Left ventricle myocardium superior (tissue), 1 donor: ENCODE results near the gene STIM2. TPM values are rescaled to one million over a fixed set of nuclear protein-coding genes. Genes with fewer than 3 reads are reported as not detected.

Experiments used
- ATAC-seq: fragments of 200-7000 bp; cut with Tn5 transposase; one replicate; pipeline ENCODE4 v1.9.1; 2020; ENCODE audit warnings: mild to moderate bottlenecking, moderate library complexity
- DNase-seq: peaks from one replicate; pipeline ENCODE4 v3.0.0-alpha.2; 2020
- intact Hi-C: fragments of 100-400 bp; cut with micrococcal nuclease; formaldehyde crosslinking; loops from one replicate; pipeline ENCODE4 v1.11.0; 2022
- total RNA-seq: library from RNA; stranded (reverse); fragmentation: NEBNext Ultra II Directional; extraction: Animal tissue kit (Norgen Biotek cat#: 25700); gene quantifications from one replicate; pipeline ENCODE4 v1.2.1, GENCODE V29; 2021
- donor health status: DM: no; HTN: yes; CAD: no; lungs with severe emphysema.

STIM2 gene
- total RNA-seq, 1 donor from 2014 or later, result 12.5 TPM

DNA sequence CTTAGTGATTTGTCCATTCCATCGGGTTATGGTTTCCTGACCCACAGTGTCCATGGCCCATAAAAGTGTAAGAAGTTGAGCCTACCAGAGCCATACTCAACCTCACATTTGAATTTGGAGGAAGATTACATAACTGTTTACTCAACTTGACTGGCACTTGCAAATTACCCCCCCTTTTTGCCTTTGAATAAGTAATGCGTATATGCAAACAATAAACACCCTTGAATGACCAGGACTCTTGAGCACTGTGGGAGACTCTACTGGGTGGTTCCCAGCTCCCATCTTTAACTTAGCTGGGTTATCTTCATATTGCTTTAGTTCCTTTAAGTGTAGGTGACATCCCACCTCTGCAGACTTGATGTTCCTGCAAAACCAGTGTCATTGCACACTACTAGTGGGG is 30.6 kb upstream of the STIM2 start:
- intact Hi-C loops, result no loop called here
- no peak for ATAC-seq
- DNase-seq, result no peak

DNA sequence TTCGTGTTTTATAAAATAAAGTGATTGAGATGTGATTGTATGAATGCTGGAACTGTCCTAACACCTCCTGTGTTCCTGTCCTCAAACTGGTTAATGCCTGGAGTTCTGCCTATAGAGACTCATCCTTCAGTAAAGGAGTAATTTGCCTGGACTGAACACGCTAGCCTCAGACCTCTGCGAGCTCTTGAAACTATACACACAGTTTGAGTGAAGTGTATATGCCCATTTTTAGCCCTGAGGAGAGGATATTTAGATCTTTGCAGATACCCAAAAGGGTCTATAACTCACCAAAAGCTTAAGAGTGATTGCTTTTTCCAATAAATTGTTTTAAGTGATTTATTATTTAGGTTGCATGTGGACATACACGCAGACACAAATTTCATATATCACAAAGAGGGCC is 29.9 kb upstream of the STIM2 start:
- intact Hi-C loops, result no loop called here
- DNase-seq (no peak), ATAC-seq (no peak)

DNA sequence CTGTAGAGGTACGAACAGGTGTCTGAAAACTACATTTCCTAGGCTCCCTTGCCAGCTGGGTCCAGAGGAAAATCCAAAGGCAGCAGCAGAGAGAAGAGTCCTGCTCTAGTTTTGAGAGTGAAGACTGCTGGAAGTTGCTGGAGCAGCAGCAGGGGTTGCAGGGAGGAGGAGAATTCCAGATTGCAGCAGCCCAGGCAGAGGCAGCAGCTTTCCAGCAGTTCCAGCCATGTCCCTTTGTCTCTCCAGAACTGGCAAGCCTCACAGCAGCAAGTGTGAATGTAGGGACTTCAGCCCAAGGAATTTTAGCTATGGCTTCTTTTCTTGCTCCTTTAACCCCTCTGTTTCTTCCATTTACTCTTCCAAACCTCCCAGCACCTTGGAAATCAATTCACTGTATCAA is 24.1 kb upstream of the STIM2 start:
- ATAC-seq, result no peak
- no peak for DNase-seq
- intact Hi-C loops, result no loop called here

DNA sequence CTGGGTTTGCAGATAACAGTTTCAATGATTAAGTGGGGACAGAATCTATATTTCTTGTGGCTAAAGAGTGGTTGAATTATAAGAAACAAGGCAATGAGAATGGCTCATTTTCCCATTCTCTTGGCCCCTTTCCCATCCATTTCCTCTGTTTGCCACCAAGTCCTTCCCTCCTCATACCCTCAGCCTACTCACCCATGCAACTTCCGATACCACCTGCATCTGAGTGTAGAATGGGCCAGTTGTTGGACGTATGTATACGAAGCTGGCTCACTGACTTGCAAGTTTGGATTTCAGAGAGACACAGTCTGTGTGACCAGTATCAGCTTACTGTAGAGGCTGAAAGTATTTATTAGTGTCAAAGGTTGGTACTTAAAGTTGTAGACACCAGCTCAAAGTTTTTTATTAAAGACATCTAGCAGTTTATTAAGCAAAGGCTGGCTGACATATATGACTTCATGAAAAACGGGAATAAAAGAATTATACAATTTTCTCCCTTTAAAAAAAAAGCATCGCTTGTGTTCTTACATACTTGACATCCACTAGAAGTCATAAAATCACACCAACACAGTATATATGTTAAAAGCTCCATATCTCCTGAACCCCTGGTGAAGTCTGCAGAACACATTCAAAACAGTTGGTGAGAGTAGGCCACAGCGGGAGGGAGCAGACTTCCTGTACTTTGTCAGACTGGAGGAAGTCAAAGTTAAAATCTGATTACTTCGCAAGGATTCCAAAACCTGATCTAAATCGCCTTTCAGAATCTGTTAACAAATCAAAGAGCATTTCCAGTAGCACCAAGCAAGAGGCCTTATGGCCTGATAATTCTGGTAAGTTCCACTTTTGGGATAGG is 22.4 kb upstream of the STIM2 start:
- no peak for DNase-seq
- intact Hi-C loops, result no loop called here
- ATAC-seq, result no peak

DNA sequence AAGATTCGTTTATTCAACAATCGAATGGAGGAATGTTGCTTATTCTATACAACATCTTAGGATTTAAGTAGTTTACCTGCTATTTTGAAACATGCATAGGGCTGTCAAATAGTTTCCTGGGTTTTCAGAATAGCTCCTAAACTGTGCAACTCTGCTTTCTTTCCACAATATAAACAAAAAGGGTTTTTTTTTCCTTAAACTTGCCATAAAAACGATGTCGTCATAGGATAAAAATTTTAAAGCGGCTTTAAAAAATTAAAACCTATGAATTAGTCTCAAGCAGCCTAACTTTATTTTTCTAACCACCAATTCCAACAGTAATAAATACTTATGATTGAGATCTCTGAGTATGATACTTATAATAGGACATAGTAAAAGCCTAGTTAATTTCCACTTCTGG is 21.6 kb upstream of the STIM2 start:
- DNase-seq, result no peak
- intact Hi-C loops, result no loop called here
- ATAC-seq, result no peak

DNA sequence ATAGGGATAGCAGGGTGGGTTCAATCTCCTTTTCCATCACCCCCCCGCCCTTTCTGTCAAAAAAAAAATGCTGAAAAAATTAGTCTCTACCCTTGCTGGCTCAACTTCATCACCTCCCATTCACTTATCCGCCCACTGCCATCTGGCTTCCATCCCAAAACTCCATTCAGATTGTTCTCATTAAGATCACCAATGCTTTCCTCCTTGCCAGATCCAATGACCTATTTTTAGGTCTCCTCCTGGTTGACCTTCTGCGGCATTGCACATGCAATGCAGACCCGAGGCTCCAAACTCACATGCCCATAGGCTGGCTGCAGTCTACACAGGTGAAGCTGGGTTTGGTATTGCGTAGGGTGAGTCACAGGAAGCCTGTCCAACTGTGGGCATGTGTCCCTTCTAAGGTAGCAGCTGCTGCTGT is 21.1 kb upstream of the STIM2 start:
- peak; percentile 66 for ATAC-seq
- intact Hi-C loops, result no loop called here
- DNase-seq, result no peak

DNA sequence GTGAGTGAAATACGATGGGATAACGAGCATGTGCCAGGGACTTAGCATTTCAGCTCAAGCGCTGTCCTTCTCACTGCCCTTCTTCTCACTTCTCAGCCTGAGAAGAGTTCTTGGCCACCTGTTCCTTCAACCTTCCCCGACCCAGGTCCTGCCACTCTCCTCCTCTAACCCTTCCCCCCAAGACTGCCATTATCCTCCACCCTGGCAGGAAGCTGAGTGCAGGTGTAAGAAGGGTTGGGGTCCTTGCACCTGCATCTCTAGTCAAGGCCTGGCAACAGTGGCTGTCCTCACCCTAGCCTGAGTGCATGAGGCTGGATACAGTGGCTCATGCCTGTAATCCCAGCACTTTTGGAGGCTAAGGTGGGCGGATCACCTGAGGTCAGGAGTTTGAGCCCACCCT is 19.9 kb upstream of the STIM2 start:
- ATAC-seq (no peak), DNase-seq (no peak)
- intact Hi-C loops, result no loop called here

DNA sequence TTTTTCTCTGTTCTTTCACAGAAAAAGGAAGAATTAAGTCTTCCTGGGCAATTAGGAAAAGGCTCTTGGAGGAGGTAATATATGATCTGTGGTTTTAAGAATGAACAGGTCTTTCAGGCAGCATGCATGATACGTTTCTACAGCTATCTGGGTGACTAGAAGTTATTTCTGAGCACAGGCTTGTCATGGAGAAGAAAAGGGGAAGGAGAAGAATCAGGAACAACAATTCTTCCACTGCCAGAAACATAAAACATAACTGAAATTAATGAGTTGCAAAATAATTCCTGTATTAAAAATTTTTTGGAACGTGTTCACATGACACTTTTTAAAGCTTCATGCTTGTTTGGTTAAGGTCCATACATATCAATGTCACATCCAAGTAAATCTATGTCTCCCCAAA is 17.7 kb upstream of the STIM2 start:
- ATAC-seq (no peak), DNase-seq (no peak)
- intact Hi-C loops, result no loop called here

DNA sequence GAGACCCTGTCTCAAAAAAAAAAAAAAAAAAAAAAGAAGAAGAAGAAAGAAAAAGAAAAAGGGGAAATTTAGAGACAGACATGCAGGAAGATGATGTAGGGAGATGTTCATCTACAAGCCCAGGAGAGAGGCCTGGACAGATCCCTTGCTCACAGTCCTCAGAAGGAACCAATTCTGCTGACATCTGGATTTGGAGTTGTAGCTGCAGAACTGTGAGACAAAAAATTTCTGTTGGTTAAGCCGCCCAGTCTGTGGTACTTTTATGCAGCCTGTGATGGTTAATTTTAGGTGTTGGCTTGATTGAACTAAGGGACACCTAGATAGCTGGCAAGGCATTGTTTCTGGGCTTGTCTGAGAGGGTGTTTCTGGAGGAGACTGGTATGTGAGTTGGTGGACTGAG is 10.1 kb upstream of the STIM2 start:
- ATAC-seq, result no peak
- no peak for DNase-seq
- intact Hi-C loops, result no loop called here

DNA sequence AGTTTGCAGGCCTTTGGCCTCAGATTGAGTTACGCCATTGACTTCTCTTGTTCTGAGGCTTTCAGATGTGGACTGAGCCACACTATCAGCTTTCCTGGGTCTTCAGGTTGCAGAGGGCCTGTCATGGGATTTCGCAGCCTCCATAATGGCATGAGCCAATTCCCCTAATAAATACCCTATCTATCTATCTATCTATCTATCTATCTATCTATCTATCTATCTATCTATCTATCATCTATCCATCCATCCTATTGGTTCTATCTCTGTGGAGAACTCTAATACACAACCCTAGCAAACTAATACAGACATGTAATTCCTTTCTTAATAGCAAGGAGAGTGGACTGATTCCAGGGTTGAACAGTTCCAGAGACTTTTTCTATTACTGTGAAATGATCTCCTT is 9.5 kb upstream of the STIM2 start:
- DNase-seq, result no peak
- intact Hi-C loops, result no loop called here
- no peak for ATAC-seq

DNA sequence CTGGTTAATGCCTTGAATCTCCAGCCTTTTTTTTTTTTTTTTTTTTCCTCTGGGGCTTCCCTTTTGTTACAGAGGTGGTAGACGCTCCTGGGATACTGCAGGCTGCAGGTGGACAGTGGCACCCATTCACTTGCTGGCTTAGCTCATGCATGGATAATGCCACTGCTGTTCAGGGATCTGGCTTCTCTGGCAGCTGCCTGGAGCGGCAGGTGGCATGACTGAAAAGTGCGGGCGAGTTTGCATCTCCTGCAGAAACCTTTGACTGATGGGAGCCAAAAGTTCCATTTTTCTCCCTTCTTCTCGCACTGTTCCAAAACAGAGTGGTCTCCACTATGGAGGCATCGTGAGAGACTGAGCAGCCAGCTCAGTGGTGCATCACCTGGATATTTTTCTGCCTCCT is 5.9 kb upstream of the STIM2 start:
- intact Hi-C loops, result no loop called here
- DNase-seq (no peak), ATAC-seq (no peak)

DNA sequence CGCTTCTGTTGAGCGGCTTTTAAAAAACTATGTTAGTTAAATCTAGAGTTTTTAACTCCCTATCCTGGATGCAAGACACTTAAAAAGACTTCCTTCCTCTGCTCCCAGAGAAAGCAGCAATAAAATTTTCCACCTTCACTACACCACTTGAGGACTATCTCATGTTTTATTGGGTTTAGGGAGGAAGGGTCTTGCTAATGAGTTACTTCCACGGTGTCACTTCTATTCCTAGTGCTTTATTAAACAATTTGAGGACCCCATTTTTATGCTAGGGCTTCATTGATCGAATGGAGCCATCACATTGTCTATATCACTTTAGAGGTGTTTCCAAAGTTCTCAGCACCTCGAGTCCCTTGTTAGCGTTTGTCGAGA is 3.7 kb upstream of the STIM2 start:
- intact Hi-C loops, result no loop called here
- ATAC-seq (no peak), DNase-seq (no peak)

DNA sequence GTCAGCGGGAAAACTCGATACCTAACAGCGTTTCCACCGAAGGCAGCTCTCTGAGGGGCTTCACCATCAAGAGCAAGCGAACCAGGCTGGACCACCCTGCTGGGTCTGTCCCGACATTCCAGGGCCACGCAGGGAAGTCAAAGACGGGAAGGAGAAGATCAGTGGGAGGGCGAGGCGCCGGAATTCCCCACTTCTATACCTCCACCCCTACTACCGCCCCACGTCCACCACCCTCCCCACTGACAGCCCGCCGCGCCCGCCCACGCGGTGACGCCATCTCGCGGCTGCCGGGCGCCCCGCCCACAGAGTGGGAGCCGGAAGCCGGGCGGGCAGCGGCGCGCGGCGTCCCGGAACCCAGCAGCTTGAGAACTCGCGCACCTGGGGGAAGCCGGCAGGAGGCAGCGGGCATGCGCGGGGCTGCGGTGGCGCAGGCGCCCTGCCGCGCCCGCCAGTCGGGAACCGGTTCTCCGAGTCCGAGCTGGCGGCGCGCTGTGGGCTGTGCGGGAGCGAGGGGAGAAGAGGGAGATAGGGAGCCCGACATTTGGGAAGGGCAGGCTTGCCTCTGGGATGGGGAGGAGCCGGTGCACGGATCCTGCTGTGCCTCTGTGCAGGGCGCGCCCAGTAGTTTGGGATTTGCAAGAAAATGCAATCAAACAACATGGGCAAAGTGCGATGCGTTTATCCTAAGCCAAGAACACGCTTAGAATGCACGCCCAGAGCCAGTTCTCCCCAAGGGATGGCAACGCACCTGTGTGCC is 3.2 kb upstream of the STIM2 start:
- peak; percentile 95 for DNase-seq
- intact Hi-C loops, result no loop called here
- ATAC-seq, result peak; percentile 83

DNA sequence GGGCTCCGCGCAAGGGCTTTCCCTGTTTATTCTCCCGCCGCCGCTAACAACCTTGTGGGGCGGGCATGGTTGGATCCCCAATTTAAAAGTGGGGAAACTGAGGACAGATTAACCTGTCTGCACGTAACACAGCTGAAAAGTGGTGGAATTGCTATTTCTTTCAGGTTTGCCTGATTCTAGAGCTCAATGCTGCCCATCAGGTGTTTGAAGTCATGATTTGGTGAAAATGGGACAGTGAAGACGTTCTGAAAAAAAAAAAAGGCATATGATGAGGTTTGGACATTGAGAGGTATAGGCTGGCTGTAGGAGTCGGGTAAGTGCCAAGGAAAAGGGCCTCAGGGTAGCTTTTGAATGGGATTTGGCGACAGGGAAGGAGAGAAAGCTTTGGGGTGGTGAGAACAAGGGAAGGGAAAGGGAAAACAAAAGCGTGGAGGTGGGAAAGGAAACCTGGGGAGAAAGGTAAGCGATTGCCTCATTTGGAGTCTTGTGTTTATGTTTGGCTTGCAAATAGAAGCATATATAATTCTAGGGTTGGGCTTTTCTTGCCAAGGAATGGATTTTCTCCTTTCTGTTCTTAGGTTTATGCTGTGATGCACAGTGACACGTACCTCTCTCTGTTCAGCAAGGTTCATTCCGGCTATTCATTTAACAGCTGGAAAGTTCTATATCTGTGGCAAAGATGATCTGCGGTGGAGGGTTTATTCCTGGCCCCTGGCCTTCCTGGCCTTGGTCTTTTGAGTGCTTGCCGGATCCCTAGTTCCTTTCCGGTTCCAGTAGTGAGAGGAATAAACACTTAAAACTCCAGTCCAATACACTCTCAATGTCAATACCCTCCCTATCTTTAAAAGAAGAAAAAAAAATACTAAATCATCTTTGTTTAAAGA is 2.4 kb upstream of the STIM2 start:
- DNase-seq (no peak), ATAC-seq (no peak)
- intact Hi-C loops, result no loop called here

DNA sequence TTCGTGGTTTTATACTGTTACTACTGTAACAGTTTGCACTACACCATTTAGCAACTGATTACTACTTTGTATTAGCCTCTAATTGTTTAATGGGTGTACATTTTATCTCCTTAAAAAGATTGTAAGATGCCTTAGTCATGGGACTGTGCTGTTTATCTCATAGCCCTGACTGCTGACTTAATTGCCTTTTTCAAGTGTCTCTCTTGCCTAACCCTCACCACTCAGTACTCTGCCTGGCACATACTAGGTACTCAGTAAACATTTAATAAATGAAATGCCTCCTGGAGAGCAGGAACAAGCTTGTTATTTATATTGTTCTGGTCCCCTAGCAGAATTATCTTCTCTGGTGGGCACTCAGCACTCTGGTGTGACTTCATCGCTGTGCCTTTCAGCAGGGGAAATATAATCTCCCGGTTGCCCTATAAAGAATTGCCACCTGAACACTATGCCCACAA is 1.7 kb upstream of the STIM2 start:
- intact Hi-C loops, result no loop called here
- DNase-seq (no peak), ATAC-seq (no peak)

DNA sequence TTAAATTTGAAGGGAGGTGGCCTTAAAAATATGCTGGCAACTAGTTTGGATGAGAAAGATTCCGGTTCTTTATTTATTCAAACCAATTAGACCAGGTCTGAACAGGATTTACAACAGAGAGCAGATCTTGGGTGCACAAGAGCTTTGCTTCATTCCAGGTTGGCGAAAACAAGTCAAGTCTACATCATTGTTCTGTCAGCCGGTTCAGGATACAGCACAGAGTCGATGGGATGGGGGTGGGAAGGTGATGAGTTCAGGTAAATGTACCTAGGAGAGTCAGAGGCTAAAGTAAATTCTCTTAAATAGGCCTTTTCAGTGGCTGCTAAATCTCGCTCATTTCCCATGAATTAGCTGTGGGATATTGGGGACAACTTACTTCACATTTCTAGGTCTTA is 882 bp upstream of the STIM2 start:
- intact Hi-C loops, result no loop called here
- DNase-seq, result no peak
- no peak for ATAC-seq

DNA sequence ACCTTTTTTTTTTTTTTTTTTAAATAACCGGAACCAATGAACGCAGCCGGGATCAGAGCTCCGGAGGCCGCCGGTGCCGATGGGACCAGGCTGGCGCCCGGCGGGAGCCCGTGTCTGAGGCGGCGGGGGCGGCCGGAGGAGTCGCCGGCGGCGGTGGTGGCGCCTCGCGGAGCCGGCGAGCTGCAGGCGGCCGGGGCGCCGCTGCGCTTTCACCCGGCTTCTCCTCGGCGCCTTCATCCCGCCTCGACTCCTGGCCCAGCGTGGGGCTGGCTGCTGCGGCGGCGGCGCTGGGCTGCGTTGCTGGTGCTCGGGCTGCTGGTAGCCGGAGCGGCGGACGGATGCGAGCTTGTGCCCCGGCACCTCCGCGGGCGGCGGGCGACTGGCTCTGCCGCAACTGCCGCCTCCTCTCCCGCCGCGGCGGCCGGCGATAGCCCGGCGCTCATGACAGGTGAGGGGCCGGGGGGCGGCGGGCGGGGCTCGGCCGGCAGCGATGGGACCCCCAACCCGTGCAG is 337 bp downstream of the STIM2 start:
- DNase-seq (peak; percentile 77), ATAC-seq (peak; percentile 41)
- intact Hi-C loops, result no loop called here

DNA sequence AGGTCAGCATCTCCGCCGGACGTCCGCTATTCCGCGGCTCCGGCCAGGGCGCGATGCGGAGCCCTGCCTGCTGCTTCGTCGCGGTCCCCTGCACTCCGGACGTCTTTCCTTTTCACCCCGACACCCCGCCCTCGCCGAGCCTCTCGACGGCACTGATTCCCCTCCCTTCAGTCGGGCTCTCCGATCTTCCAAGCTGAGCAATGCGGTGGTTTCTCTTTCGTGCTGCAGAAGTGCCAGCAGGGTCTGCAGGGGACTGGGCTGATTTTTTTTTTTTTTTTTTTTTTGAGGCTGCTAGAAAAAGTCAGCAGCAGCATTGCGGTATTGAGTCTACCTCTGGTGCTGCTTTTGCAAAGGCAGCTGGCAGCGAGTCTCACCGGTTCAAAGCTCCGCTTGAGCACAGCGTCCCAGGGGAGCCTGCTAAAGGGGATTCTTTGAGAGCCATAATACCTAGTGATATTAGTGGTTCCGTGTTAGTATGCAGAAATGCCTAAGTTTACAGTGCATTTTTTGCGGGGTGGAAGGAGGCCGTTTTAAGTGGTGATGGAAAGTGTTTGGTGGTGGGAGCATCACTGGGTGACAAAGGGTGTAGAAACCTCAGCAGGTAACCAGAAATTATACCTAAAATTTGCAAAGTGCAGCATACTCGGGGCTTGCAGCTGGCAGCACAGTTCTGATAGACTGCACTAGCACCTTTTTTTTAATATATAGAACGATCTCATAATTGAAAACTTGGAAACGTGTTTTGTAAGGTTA is 969 bp downstream of the STIM2 start:
- DNase-seq (peak; percentile 81), ATAC-seq (peak; percentile 40)
- intact Hi-C loops, result no loop called here

DNA sequence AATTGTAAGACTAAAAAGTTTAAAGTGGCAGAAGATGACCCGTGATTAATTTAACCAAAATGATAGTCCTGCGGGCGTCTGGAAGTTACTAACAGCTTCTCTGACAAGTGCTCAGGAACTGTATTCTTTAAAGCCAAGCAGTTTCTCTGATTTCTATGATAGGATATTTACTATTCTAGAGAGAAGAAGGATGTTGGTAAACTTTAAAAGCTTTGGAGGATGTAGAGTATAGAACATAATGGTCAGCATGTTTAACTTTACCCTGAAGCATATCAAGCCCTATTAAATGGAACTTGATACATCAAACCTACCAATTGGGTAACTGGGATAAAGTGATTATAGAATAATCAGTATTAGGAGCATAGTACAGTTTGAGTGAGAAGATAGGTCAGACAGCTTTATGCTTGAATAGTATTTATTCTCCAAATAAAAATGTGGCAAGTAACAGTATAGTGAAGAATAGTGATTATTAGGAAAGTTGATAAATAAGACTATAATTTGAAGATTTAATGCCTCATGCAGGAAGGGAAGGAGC is 1.8 kb downstream of the STIM2 start:
- intact Hi-C loops, result no loop called here

More for the DNA sequence above, 1.8 kb downstream of the STIM2 start:
- ATAC-seq (no peak), DNase-seq (no peak)
